Uterus (tissue), 2 donors: Measurements from ENCODE around the gene RAB15.

Experiments
- CTCF ChIP-seq, 4 experiments: fragments of 200-600 bp in 2 of 4; fragments of 450-650 bp in 2 of 4; sonication (generic) in 2 of 4; IDR thresholded peaks; one replicate each; pipeline ENCODE4 v1.5.1; 2016 to 2019; ENCODE audit warnings: antibody characterized with exemption in 4 of 4, mild to moderate bottlenecking in 2 of 4, moderate library complexity in 1 of 4
- POLR2A ChIP-seq, 2 donors: fragments of 450-650 bp; IDR thresholded peaks; one replicate each; pipeline ENCODE4 v1.6.1; 2016; ENCODE audit warnings: antibody characterized with exemption in 2 of 2, mild to moderate bottlenecking in 1 of 2, moderate library complexity in 1 of 2

GRCh38 chr14:64930085-64930843 lies 41.9 kb downstream of the RAB15 start:
- TF ChIP-seq CTCF (IDR thresholded peaks at IDR 0.05) (no peak), POLR2A (IDR thresholded peaks at IDR 0.05) (no peak)
